Cardiac fibroblast (primary cell): ENCODE measurements around the gene SCAPER.
A peak's percentile ranks its signal among the peaks of the same experiment; 100 is the strongest.

Experiments
- DNase-seq, 2 donors: peaks; one replicate each; pipeline versions ENCODE4 v3.0.0 to v3.0.0-alpha.2; 2010; ENCODE audit warnings: low read depth in 2 of 2
- H3K4me3 ChIP-seq, 2 donors: replicated peaks in 1 of 2; 1 replicate in 1 of 2; 2 replicates in 1 of 2; pipeline ENCODE4 v1.5.1; 2011; ENCODE audit warnings: low read depth in 2 of 2, low read length in 2 of 2, mild to moderate bottlenecking in 2 of 2, moderate library complexity in 1 of 2
- TF ChIP-seq, protein P1 (sequence below): IDR thresholded peaks from one replicate; pipeline ENCODE4 v1.5.1; 2011; ENCODE audit warnings: low read depth, mild to moderate bottlenecking, low read length, inconsistent platforms

The SCAPER gene

DNA sequence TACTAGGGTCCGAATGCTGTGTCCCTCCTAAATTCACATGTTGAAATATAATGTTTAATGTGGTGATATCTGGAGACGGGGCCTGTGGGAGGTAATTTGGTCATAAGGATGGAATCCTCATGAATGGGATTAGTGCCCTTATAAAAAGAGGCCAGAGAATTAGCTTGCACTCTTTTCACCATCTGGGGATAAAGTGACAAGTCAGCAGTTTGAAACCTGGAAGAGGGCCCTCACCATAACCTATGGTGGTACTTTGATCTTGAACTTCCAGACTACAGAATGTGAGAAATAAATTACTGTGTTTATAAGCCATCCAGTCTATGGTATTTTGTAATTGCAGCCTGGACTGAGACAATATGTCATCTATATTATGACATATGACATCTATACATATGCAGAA is 436.4 kb downstream of the SCAPER start:
- TF ChIP-seq, protein P1, sequence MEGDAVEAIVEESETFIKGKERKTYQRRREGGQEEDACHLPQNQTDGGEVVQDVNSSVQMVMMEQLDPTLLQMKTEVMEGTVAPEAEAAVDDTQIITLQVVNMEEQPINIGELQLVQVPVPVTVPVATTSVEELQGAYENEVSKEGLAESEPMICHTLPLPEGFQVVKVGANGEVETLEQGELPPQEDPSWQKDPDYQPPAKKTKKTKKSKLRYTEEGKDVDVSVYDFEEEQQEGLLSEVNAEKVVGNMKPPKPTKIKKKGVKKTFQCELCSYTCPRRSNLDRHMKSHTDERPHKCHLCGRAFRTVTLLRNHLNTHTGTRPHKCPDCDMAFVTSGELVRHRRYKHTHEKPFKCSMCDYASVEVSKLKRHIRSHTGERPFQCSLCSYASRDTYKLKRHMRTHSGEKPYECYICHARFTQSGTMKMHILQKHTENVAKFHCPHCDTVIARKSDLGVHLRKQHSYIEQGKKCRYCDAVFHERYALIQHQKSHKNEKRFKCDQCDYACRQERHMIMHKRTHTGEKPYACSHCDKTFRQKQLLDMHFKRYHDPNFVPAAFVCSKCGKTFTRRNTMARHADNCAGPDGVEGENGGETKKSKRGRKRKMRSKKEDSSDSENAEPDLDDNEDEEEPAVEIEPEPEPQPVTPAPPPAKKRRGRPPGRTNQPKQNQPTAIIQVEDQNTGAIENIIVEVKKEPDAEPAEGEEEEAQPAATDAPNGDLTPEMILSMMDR = no peak
- DNase-seq = no peak
- H3K4me3 ChIP-seq = no peak overlapping the region

DNA sequence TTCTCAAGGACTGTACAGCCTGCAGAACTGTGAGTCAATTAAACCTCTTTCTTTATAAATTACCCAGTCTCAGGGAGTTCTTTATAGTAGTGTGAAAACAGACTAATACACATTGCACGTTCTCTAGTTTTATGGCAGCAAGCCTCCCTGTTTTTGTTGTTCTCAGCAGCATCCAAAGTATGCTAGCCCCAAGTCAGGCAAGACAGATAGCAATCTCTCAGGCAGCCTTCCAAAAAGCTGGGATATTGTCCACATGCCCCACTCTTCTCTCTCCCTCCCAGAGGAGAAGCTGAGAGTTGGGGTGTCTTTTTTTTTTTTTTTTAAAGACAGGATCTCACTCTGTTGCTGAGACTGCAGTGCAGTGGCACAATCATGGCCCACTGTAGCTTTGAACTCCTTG is 438.0 kb downstream of the SCAPER start:
- H3K4me3 ChIP-seq = no peak overlapping the region
- DNase-seq = no peak
- TF ChIP-seq, protein P1 = no peak

DNA sequence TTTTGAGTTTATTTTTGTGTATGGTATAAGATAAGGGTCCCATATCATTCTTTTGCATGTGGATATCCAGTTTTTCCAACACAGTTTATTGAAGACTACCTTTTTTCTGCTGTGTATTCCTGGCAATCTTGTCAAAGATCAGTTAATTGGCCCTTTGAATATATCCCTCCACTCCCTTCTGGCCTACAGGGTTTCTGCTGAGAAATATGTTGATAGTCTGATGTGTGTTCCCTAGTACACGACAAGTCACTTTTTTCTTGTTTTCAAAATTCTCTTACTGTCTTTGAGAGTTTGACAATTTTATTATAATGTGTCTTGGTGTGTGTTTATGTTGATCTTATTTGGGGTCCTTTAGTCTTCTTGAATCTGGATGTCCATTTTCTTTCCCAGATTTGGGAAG is 439.4 kb downstream of the SCAPER start:
- no peak for DNase-seq
- no peak overlapping the region for H3K4me3 ChIP-seq
- TF ChIP-seq, protein P1 = no peak

DNA sequence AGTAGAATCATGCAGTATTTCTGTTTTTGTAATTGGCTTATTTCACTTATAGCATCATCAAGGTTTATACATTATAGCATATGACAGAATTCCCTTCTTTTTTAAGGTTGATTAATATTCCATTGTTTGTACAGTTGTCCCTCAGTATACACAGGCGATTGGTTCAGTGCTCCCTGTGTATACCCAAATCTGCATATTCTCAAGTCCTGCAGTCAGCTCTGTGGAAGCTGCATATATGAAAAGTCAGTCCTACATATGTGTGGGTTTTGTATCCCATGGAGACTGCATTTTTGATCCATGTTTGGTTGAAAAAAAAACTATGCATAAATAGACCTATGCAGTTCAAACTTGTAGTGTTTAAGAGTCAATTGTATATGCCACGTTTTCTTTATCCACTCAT is 440.9 kb downstream of the SCAPER start:
- DNase-seq = no peak
- TF ChIP-seq, protein P1 = no peak
- no peak overlapping the region for H3K4me3 ChIP-seq

DNA sequence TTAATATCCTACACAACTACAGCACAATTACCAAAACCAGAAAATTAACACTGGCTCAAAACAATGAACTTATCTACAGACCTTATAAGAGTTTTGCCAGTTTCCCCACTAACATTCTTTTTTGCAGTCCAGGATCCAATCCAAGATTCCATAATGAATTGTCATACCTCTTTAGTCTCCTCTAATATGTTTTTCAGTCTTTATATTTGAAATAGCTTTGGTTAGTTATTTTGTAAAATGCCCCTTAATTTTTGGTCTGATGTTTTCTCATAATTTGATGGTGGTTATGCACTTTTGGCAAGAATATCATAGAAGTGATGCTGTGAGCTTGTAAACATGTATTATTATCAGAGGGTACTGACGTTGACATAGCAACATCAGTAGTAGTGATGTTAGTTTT is 444.3 kb downstream of the SCAPER start:
- TF ChIP-seq, protein P1 = no peak
- peak; percentile 32 to 44 for DNase-seq
- no peak overlapping the region for H3K4me3 ChIP-seq

DNA sequence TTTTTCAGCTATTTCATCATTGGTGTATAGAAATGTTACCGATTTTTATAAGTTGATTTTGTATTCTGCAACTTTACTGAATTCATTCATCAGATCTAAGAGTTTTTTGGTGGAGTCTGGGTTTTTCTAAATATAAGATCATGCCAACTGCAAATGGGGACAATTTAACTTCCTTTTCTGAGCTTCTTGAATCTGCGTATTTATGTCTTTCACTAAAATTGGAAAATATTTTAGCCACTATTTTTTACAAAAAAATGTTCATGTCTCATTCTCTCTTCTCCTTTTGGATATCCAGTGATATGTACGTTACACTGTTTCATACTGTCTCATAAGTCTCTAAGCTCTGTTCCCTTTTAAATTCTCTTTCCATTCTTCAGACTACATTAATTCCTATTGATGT is 444.8 kb downstream of the SCAPER start:
- H3K4me3 ChIP-seq = no peak overlapping the region
- TF ChIP-seq, protein P1 = no peak
- no peak for DNase-seq

DNA sequence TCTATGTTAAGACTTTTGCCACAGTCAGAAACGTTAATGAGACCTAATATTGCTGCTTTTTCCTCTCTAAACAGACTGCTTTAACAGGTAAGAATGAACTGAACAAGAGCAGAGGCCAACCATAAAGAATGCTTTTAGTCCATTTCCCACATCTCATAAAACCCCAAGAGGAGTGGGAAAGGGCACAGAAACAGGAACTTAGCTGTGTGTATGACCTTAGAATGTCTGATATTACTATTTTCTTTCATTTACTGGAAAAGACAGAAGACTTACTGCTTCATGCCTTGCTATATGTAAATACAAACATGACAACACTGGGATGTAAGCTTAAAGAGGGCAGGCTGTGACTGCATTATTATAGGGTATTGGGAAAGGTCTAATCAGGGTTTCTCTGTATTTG is 453.6 kb downstream of the SCAPER start:
- TF ChIP-seq, protein P1 = no peak
- no peak overlapping the region for H3K4me3 ChIP-seq
- DNase-seq = no peak
